HG03460 (cell line): Measurements from ENCODE around the gene RMND5A.
"Not testable (repeated sequence)": the region's sequence is repeated elsewhere in the genome, so short reads cannot be mapped to it uniquely, and the experiment has no call there.

ENCODE experiments used
- ATAC-seq: cut with Tn5 transposase; IDR thresholded peaks from one replicate; pipeline ENCODE4 v1.9.1; 2021; ENCODE audit not compliant: unreplicated experiment

The RMND5A gene

GRCh38 chr2:86714579-86715173, 5.4 kb upstream of the RMND5A start:
- not testable (repeated sequence) for ATAC-seq

- ATAC-seq, result peak; percentile 18
These were observed 841 bp upstream of the RMND5A start for GRCh38 chr2:86719263-86719636.

GRCh38 chr2:86720540-86721320, 639 bp downstream of the RMND5A start:
- ATAC-seq, result peak; percentile 20

DNA sequence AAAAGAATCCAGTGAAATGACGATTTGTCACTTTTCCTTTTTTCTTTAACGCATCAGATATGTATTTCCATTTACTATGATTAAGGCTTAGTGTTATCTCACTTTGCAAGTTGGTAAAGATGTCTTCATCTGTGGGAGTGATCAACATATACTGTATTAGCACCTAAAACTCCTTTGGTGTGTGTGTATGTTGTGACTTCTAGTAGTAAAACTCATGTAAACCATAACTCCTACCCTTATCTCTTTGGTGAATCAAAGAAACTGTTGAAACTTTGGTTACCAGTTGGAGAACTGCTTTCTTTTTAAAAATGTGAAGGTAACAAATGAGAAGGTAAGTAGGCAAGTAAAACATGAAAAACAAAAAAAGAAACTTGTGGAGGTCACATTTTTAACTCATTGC, 5.6 kb downstream of the RMND5A start:
- ATAC-seq, result not testable (repeated sequence)

DNA sequence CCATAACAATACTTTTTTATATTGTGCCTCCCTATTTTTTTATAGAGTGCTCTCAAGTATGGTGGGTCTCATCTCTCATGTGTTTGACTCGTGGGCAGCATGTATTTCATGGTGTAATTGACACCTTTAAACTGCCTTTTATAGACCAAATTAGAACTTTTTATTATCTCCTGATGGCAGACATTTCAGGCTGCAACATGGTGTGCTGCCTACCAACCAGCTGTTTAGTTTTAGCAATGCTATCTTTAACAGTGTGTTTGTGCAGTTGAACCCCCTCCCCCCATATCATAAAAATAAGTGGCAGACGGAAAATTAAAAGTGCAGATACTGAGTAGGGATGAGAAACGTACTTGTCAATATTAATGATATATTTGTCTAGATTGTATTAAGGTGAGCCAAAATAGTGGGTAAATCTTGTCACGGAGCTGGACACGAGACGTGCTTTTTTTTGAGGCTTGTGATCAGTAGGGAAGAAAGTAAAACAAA, 12.0 kb downstream of the RMND5A start:
- not testable (repeated sequence) for ATAC-seq

DNA sequence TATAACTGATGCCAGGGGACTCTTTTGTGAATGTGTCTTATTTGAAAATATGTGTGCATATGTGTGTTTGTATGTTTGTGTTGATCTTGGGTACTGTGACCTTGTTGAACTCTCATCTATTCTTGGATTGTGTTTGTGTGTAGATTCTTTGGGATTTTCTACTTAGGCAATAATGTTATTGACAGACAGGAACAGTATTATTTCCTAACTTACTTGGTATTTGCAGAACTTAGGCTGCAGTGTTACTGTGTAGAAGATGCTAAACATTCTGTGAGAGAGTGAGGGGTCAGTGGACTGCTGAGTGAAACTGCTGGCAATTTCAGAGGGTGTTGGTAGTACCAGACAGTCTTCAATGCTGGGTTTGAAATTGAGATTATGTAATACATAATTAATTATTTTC, 12.7 kb downstream of the RMND5A start:
- ATAC-seq, result not testable (repeated sequence)

- ATAC-seq, result not testable (repeated sequence)
These were observed 13.4 kb downstream of the RMND5A start for GRCh38 chr2:86733528-86733927.

DNA sequence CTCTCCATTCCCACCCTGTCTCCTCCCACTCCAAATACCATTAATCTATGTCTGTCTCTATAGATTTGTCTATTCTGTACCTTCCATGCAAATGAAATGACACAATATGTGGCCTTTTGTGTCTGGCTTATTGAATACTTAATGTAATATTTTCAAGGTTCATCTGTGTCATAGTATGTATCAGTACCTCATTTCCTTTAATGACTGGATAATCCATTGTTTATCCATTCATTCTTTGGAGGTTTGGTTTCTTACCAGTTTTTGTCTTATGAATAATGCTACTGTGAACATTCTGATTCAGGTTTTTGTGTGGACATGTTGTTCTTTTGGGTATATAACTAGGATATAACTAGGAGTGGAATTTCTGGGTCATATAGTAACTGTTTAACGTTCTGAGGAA, 14.8 kb downstream of the RMND5A start:
- ATAC-seq, result not testable (repeated sequence)

GRCh38 chr2:86739485-86739884, 19.4 kb downstream of the RMND5A start:
- not testable (repeated sequence) for ATAC-seq

DNA sequence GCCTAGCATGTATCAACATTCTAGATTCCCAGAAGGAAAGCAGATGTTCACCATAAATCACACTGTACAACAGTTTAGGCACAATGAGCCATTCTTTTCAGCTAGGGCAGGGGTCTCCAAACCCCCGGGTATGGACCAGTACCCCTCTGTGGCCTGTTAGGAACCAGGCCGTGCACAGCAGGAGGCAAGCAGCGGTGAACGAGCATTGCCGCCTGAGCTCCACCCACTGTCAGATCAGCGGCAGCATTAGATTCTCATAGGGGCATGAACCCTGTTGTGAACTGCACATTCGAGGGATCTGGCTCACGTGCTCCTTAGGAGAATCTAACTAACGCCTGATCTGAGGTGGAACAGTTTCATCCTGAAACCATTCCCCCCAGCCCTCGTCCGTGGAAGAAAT, 19.8 kb downstream of the RMND5A start:
- not testable (repeated sequence) for ATAC-seq

DNA sequence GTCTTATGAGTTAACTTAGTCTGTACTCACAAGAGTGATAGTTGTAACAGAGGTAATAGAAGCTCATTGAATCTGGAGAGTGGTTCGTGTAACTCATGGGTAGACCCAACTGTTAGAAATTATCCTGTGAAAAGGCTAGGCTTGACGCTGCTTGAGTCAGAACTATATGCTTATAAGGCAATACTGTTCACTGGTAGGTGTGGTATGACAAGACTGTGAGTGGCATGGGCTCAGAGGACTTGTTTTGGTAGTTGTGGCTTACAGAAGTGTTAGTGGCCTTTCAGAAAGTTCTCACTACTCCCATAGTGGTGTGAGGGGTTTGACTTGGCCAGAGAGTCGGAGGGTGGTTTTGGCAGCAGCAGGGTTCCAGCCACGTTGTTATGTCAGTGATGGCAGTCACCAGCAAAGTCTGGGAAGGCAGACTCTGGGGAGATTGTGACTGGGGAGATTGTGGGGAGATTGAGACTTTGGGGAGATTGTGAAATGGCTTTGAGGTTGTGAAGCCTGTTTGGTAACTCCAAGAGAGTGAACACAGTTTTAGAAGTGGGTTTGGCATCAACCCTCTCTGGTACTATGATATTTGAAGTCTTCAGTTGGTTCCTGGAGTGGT, 21.9 kb downstream of the RMND5A start:
- not testable (repeated sequence) for ATAC-seq

DNA sequence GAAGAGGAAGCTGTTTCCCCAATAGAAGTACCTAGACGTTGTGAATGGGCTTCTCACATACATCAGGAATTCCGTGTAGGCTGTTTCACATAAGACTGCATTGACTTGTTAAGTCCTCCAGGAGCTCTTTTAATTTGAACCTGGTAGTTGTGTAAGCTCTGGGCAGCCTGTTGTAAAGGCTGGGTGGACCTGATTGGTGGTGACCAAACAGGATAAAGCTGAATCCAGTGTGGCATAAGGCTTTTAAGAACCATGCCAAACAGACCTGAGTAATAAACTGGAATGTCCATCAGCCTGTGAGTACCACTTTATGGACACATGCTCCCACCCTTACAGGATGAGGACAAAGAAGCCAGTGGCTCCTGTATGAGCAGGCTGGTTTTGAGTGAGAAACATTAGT, 24.1 kb downstream of the RMND5A start:
- ATAC-seq, result no peak

DNA sequence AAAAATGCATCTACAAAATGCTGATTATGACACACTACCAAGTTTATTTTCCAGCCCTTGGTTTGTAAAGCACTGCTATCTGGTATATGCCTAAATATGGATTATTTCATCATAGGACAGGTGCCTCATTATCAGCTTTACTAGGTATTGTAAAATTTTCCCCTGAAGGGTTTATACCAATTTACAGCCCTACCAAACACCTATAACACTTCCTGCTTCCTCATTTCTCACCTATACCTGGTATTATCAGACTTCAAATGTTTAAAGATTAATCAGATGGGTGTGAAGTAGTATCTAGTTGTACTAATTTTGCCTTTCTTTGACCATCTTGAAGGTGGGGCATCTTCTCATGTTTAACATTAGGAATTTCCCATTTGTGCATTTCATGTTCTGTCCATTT, 26.8 kb downstream of the RMND5A start:
- ATAC-seq, result no peak

DNA sequence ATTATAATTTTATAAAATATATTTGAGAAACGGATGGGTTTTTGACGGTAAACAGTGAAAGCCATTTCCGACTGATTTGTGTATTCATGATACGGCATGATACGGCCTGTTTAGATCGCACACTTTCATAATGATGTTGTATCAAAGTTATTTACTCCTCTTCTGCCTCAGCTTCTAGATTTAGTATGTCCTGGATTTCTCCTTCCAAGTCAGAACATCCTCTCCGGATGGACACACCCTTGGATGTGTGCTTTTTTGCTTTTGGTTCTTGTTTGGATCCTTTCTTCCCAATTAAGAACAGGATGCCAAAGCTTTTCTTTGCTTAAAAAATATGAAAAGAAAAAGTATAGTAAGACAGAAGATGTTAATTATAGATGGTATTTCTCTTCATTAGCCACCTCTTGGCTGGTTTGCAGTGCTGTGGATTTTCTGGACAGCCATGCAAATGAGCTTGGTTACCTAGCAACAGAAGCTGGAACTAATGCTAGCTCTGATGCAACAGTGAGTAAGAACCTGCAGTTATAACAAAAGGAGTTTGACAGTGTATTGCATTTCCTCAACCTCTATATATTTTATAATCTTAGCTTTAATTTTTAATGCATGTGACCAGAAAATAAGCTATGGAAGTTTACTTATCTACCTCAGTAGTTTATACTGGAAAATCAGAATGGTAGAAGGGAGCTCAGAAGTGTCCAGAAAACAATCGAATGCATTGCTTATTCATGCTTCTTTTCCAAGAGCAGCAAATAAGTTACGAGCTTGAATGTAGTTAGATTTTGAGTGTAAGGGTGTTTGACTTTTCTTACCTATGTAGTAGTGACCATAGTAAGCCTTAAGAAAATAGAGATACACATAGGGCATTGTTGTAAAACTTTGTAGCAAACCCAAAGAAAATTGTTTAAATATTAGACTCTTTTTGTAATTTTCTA, 27.9 kb downstream of the RMND5A start:
- ATAC-seq, result no peak

DNA sequence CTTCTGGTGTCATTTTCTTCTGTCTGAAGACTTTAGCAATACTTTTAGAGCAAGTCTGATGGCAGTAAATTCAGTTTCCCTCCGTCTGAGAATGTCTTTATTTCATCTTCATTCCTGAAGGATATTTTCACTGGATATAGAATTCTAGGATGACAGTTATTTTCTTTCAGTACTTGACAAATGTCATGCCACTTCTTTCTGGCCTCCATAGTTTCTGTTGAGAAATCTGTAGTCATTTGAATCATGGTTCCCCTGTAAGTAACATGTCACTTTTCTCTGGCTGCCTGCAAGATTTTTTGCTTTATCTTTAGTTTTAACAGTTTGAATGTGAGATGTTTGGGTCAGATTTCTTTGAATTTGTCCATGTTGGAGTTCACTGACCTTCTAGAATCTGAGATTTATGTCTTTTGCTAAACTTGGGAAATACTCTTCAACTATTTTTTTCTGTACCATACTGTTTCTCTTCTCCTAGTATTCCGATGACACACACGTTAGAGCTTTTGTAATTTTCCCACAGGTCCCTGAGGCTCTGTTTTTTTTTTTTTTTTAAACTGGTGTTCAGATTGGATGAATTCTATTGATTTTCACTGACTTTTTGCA, 30.2 kb downstream of the RMND5A start:
- ATAC-seq, result no peak

- ATAC-seq, result no peak
These were observed 31.7 kb downstream of the RMND5A start for GRCh38 chr2:86751778-86752177.

GRCh38 chr2:86752934-86753333, 32.8 kb downstream of the RMND5A start:
- ATAC-seq, result no peak

DNA sequence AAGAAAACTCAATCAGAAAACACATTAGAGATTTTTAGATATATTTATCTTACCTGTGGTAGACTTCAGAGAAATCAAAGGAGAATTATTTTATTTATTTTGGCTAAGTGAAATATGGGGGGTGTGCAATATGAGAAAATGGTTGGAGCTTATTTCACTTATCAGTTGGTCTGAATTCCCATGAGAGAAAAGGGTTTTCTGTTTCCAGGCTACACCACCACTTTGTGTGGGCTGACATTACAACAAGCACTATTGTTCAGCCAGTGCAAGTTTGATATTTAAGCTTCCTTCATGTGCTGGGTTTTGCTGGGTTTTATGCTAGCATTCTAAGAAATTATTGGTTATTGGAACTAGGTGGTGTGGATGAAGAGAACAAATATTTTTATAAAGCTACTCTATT, 33.5 kb downstream of the RMND5A start:
- ATAC-seq, result no peak

GRCh38 chr2:86758405-86758804, 38.3 kb downstream of the RMND5A start:
- no peak for ATAC-seq

GRCh38 chr2:86760371-86760770, 40.3 kb downstream of the RMND5A start:
- no peak for ATAC-seq
